D721Med (cell line): ENCODE measurements around the gene TBL2.

Experiments used
- DNase-seq: peaks from one replicate; pipeline ENCODE4 v3.0.0; 2011; ENCODE audit warnings: low spot score; ENCODE audit not compliant: insufficient read length
- FAIRE-seq: peaks from 2 replicates; lab custom pipeline; 2011; peaks lifted over from hg19 to GRCh38; lab: Jason Lieb, UNC
- TF ChIP-seq, protein P1 (sequence below): IDR thresholded peaks from 2 replicates; pipeline ENCODE4 v1.5.1; 2012; ENCODE audit warnings: mild to moderate bottlenecking, control low read depth; ENCODE audit not compliant: insufficient read depth; ENCODE audit errors: missing control alignments

The TBL2 gene, protein sequence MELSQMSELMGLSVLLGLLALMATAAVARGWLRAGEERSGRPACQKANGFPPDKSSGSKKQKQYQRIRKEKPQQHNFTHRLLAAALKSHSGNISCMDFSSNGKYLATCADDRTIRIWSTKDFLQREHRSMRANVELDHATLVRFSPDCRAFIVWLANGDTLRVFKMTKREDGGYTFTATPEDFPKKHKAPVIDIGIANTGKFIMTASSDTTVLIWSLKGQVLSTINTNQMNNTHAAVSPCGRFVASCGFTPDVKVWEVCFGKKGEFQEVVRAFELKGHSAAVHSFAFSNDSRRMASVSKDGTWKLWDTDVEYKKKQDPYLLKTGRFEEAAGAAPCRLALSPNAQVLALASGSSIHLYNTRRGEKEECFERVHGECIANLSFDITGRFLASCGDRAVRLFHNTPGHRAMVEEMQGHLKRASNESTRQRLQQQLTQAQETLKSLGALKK

DNA sequence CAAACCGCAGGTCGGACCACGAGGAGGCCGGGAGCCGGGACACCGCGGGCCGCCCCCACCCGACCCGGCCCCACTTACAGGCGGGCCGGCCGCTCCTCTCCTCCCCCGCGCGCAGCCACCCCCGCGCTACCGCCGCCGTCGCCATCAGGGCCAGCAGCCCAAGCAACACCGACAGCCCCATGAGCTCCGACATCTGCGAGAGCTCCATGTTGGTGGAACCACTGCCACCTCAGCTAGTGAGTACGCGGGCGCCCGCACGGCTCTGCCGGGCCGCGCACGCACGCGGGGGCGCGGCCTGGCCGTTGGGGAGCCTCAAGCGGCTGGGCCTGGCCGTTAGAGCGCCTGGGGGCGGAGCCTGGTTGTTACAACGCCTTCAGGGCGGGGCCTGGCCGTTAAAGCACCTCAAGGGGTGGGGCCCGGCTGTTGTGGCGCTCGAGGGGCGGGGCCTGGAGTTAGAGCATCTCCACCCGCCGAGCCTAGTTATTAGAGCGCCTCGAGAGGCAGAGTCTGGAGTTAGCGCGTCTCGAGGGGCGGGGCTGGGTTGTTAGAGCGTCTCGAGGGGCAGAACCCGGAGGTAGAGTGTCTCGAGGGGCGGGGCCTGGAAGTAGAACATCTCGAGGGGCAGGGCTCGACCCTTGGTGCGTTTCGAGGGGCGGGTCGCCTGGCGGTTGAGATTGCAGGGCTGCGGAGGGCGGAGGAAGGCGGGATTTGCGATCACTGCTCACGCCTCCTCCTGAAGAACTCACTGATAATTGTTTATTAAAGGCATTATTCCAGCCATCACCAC lies at the start of gene TBL2:
TBL2 (minus strand) TSS at position 238 of the 787 bp plus-strand sequence; CDS start at position 208, 30 bp downstream.
- DNase-seq (peak; percentile 93), FAIRE-seq (no peak)
- TF ChIP-seq, protein P1, sequence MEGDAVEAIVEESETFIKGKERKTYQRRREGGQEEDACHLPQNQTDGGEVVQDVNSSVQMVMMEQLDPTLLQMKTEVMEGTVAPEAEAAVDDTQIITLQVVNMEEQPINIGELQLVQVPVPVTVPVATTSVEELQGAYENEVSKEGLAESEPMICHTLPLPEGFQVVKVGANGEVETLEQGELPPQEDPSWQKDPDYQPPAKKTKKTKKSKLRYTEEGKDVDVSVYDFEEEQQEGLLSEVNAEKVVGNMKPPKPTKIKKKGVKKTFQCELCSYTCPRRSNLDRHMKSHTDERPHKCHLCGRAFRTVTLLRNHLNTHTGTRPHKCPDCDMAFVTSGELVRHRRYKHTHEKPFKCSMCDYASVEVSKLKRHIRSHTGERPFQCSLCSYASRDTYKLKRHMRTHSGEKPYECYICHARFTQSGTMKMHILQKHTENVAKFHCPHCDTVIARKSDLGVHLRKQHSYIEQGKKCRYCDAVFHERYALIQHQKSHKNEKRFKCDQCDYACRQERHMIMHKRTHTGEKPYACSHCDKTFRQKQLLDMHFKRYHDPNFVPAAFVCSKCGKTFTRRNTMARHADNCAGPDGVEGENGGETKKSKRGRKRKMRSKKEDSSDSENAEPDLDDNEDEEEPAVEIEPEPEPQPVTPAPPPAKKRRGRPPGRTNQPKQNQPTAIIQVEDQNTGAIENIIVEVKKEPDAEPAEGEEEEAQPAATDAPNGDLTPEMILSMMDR = peak; percentile 8

DNA sequence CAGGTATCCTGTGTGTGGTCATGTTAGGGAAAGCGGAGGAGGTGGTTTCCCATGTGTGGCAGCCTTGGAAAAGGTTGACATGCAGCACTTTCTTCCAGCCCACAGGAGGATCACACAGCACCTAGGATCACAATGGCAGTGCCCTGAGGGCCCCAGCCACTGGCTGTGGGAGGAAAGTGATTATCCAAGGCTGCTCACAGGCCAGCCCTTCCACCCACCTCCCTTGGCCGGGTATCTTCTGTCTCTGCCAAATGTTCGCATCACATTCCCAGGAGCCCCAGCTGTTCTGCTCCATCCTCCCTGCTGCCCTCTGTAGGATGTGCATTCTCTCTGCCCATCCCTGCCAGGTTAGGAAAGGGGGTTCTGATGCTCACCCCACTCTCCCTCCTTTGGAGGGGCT lies 48.4 kb upstream of the TBL2 start:
- TF ChIP-seq, protein P1 = peak; percentile 32
- FAIRE-seq (no peak), DNase-seq (no peak)

DNA sequence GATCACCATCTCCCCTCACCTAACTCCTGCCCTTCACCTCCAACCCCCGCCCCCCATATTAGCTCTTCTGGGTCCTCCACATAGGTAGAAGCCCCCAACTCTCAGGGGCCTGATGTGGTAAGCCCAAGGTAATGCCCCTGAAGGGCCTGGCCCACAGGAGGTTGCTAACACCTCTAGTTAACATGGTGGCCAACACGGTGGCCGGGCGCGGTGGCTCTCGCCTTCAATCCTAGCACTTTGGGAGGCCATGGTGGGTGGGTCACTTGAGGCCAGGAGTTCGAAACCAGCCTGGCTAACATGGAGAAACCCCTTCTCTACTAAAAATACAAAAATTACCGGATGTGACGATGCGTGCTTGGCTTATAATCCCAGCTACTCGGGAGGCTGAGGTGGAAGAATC lies 46.9 kb upstream of the TBL2 start:
- FAIRE-seq (no peak), DNase-seq (no peak)
- TF ChIP-seq, protein P1 = no peak

DNA sequence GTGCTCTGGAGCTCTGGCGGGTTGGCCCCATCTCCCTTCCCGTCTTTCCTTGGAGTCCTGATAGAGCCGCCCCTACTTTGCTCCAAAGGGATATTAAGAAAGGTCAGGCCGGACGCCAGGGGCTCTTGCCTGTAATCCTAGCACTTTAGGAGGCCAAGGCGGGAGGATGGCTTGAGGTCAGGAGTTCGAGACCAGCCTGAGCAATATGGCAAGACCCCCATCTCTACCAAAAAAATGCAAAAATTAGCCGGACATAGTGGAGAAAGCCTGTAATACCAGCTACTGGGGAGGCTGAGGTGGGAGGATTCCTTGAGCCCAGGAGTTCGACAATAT lies 46.3 kb upstream of the TBL2 start:
- FAIRE-seq (no peak), DNase-seq (no peak)
- TF ChIP-seq, protein P1 = no peak

DNA sequence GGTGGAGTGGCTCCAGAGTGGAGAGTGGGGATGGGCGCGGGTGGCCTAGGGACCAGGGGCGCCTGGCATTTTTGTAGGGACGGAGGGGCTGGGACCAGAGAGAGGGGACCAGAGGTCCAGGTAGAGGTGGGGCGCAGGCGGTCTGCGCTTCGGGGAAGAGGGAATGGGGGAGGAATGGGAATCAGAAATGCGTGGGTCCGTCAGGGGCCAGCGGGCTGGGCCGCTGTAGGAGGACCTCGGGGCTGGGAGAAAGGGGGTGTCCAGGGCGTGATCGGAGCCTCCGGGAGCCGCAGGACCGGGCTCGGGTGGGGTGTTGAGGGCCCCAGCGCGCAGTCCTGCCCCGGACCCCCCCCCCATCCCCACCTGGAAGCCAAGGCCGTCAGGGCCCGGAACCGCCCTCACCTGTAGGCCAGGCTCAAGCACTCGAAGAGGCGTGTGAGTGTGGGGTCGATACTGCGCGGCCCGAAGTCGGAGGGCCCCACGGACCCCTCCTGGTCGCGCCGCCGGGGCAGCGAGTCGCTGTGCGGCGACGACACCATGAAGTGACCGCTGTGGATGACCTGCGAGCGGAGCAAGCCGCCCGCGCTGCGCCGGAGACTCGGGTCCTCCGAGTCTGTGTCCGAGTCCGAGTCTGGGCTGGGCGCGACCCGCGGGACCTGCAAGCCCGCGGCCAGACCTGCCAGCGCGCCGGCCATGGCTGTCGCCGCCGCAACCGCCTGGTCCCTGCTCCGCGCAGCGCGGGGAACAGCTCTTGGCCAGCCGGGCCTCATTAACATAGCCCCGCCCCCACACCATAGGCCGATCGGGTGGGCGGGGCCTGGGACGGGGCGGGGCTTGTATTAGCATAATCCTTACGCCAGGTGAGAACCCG lies 45.7 kb upstream of the TBL2 start, which contains the start of gene MLXIPL:
MLXIPL (minus strand) TSS at position 725 of the 871 bp plus-strand sequence; CDS start at position 695, 30 bp downstream.
- DNase-seq (peak; percentile 98), FAIRE-seq (no peak)
- TF ChIP-seq, protein P1 = no peak

DNA sequence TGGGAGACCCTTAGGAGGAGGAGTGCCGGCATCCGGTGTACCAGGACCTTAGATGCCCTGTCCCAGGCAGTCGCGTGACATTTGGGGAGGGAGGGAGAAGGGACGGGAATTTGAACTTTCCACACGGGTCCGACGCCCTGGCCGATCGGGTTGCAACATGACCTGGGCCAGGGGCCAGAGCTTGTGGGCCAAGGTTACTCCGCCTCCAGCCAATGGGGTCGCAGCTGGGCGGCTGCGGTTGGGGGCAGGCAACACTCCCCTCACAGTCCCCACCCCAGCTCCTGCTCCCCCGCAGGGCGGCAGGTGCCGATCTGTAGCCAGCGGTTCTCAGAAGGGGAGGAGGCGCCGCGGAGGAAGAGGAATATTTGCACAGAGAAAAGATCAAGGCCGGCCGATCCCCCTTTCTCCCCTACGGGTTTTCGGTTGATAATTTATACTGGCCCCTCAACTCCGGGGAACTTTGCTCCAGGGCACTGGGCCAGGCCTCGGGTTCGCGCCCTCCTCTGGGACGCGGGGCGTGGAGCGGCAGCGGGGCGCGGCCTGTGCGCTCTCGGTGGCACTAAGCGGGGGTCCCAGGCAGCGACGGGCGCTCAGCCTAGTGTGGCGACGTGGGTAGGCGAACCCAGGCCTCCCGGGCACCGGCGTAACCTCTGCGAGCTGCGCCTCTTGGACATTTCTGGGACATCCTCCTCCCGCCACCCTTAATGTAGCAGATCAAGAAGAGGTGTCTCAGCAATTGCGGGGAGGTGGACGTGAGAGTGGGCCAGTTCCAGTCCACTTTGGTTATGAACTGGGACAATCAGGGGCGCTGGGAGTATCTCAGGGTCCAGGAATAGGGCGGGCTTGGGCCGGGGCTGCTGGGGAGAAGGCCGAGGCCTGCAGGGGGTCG lies 44.8 kb upstream of the TBL2 start:
- FAIRE-seq (no peak), DNase-seq (no peak)
- TF ChIP-seq, protein P1 = no peak
